HepG2 (cell line): ENCODE results near the gene CD248. TPM values are rescaled to one million over a fixed set of nuclear protein-coding genes. Genes with fewer than 3 reads are reported as not detected.

Experiments
- ATAC-seq: fragments of 200-7000 bp; cut with Tn5 transposase; 3 replicates; pipeline ENCODE4 v1.9.1; 2020; ENCODE audit warnings: mild to moderate bottlenecking, moderate library complexity
- BruUV-seq: library from RNA; stranded (reverse); fragments of 400-500 nt; replicated peaks from 2 replicates; lab custom pipeline; 2021; lab: Mats Ljungman, UMichigan
- CTCF ChIA-PET: fragments of 300-600 bp; formaldehyde crosslinking; extraction: SDS; loops from one replicate; lab custom pipeline; 2021; ENCODE audit warnings: low total read pairs, inconsistent platforms, low intra/inter-chr PET ratio; lab: Yijun Ruan, JAX
- POLR2A ChIA-PET: fragments of 350-600 bp; sonication (Branson Sonifier 250); formaldehyde crosslinking; loops from one replicate; lab custom pipeline; 2020; ENCODE audit warnings: antibody characterized with exemption, inconsistent platforms; lab: Yijun Ruan, JAX
- DNase-seq: peaks from one replicate; pipeline ENCODE4 v3.0.0-alpha.2; 2015; ENCODE audit warnings: low spot score
- FAIRE-seq: peaks from 3 replicates; lab custom pipeline; 2011; peaks lifted over from hg19 to GRCh38; lab: Jason Lieb, UNC
- H2AFZ ChIP-seq: one replicate; pipeline ENCODE4 v1.6.1; 2011; ENCODE audit warnings: low read length, inconsistent platforms
- H3K27ac ChIP-seq: fragments of 300-600 bp; 3 replicates; pipeline ENCODE4 v1.8.0; 2011; ENCODE audit warnings: mixed run types, mild to moderate bottlenecking, mixed read lengths, low read length, inconsistent platforms; ENCODE audit not compliant: insufficient read depth; ENCODE audit errors: extremely low read length
- H3K27me3 ChIP-seq, 2 experiments: fragments of 200-600 bp in 1 of 2; 2 replicates in 1 of 2; 3 replicates in 1 of 2; pipeline versions ENCODE4 v1.6.0 to v1.8.0; 2011; ENCODE audit warnings: low read length in 2 of 2, mild to moderate bottlenecking in 2 of 2, moderate library complexity in 2 of 2, inconsistent platforms in 1 of 2; ENCODE audit not compliant: insufficient read depth in 2 of 2, control insufficient read depth in 1 of 2
- H3K36me3 ChIP-seq, 2 experiments: fragments of 200-600 bp in 1 of 2; replicated peaks in 1 of 2; 2 replicates in 1 of 2; 3 replicates in 1 of 2; pipeline versions ENCODE4 v1.5.1 to v1.8.0; 2011; ENCODE audit warnings: low read length in 2 of 2, inconsistent platforms in 1 of 2; ENCODE audit not compliant: insufficient read depth in 2 of 2, control insufficient read depth in 1 of 2
- H3K4me1 ChIP-seq: 2 replicates; pipeline ENCODE4 v1.5.1; 2012; ENCODE audit warnings: low read length, inconsistent platforms; ENCODE audit not compliant: insufficient read depth
- H3K4me2 ChIP-seq: 2 replicates; pipeline ENCODE4 v1.6.0; 2011; ENCODE audit warnings: low read depth, low read length, inconsistent platforms
- H3K4me3 ChIP-seq, 3 experiments: fragments of 200-600 bp in 1 of 3; sonication (generic), shearing (Covaris generic) in 1 of 3; replicated peaks in 1 of 3; 2 replicates each; pipeline ENCODE4 v1.5.1; 2011 to 2016; ENCODE audit warnings: low read length in 3 of 3, inconsistent platforms in 2 of 3, low read depth in 2 of 3, mild to moderate bottlenecking in 2 of 3, control low read depth in 1 of 3, mixed read lengths in 1 of 3; ENCODE audit not compliant: insufficient read depth in 1 of 3
- H3K79me2 ChIP-seq: one replicate; pipeline ENCODE4 v1.6.1; 2011; ENCODE audit warnings: low read length, inconsistent platforms; ENCODE audit not compliant: insufficient read depth
- H3K9ac ChIP-seq: 2 replicates; pipeline ENCODE4 v1.6.0; 2011; ENCODE audit warnings: mild to moderate bottlenecking, low read depth, low read length, inconsistent platforms; ENCODE audit not compliant: insufficient read depth
- H3K9me3 ChIP-seq: 2 replicates; pipeline ENCODE4 v1.5.1; 2012; ENCODE audit warnings: mild to moderate bottlenecking, low read length
- H4K20me1 ChIP-seq: 2 replicates; pipeline ENCODE4 v1.6.0; 2011; ENCODE audit warnings: inconsistent platforms, mild to moderate bottlenecking, low read length, moderate library complexity; ENCODE audit not compliant: insufficient read depth
- ATF7-NPFF ChIP-seq: sonication (generic); formaldehyde crosslinking; IDR thresholded peaks from 2 replicates; pipeline ENCODE4 v1.8.1; 2023; ENCODE audit warnings: mild to moderate bottlenecking, low read depth, missing genetic modification reagents, moderate library complexity
- ISL2 ChIP-seq: sonication (generic); formaldehyde crosslinking; IDR thresholded peaks from 2 replicates; pipeline ENCODE4 v1.5.0; 2020; ENCODE audit warnings: missing genetic modification reagents
- NPAS2 ChIP-seq: sonication (generic); formaldehyde crosslinking; IDR thresholded peaks from 2 replicates; pipeline ENCODE4 v1.8.0; 2022; ENCODE audit warnings: mild to moderate bottlenecking, missing genetic modification reagents, borderline replicate concordance
- POLR2A ChIP-seq, 2 experiments: IDR thresholded peaks; 2 replicates each; pipeline ENCODE4 v1.6.1; 2011; ENCODE audit warnings: low read depth in 2 of 2, low read length in 2 of 2, mild to moderate bottlenecking in 1 of 2, moderate library complexity in 1 of 2; ENCODE audit not compliant: insufficient read depth in 1 of 2
- RARG ChIP-seq: sonication (generic); formaldehyde crosslinking; IDR thresholded peaks from 2 replicates; pipeline ENCODE4 v1.4.0; 2020; ENCODE audit warnings: low read depth, mild to moderate bottlenecking, missing genetic modification reagents
- RFX3 ChIP-seq: IDR thresholded peaks from 2 replicates; pipeline ENCODE4 v1.6.1; 2016; ENCODE audit warnings: missing biosample characterization, missing genetic modification reagents
- TBX3 ChIP-seq: fragments of 450-650 bp; IDR thresholded peaks from 2 replicates; pipeline ENCODE4 v1.6.1; 2017; ENCODE audit warnings: antibody characterized with exemption, mild to moderate bottlenecking, inconsistent platforms, borderline replicate concordance
- TP53 ChIP-seq: sonication (generic); formaldehyde crosslinking; conservative IDR thresholded peaks from 2 replicates; pipeline ENCODE4 v1.4.0; 2020; ENCODE audit warnings: missing genetic modification reagents
- ZFP36L2 ChIP-seq: sonication (generic); formaldehyde crosslinking; IDR thresholded peaks from 2 replicates; pipeline ENCODE4 v1.4.0; 2020; ENCODE audit warnings: missing genetic modification reagents
- ZMYM4 ChIP-seq: sonication (generic); formaldehyde crosslinking; IDR thresholded peaks from 2 replicates; pipeline ENCODE4 v1.8.1; 2023; ENCODE audit warnings: mild to moderate bottlenecking, missing genetic modification reagents
- ZNF101 ChIP-seq: sonication (generic); formaldehyde crosslinking; IDR thresholded peaks from 2 replicates; pipeline ENCODE4 v1.4.0; 2020; ENCODE audit warnings: mild to moderate bottlenecking, low read depth, missing genetic modification reagents, borderline replicate concordance
- ZNF136 ChIP-seq: sonication (generic); formaldehyde crosslinking; IDR thresholded peaks from 2 replicates; pipeline ENCODE4 v1.8.1; 2022; ENCODE audit warnings: low read depth, mild to moderate bottlenecking, moderate library complexity, missing genetic modification reagents
- ZNF205 ChIP-seq: IDR thresholded peaks from 2 replicates; pipeline ENCODE4 v1.6.1; 2018; ENCODE audit warnings: missing biosample characterization, missing genetic modification reagents
- ZNF562 ChIP-seq: sonication (generic); formaldehyde crosslinking; IDR thresholded peaks from 2 replicates; pipeline ENCODE4 v1.8.0; 2022; ENCODE audit warnings: missing genetic modification reagents, borderline replicate concordance
- ZNF841 ChIP-seq: sonication (generic); formaldehyde crosslinking; IDR thresholded peaks from 2 replicates; pipeline ENCODE4 v1.8.1; 2023; ENCODE audit warnings: missing genetic modification reagents, borderline replicate concordance
- WGBS: methylation state at CpG from one replicate; pipeline ENCODE4 v1.1.6; 2017; ENCODE audit warnings: low lambda C conversion rate; 5-methylcytosine and 5-hydroxymethylcytosine counted together
- in situ Hi-C: cut with HindIII; loops from 2 replicates; pipeline ENCODE4 v1.10.0; 2017; ENCODE audit warnings: low pct_unique_long_range_greater_than_20kb; ENCODE audit not compliant: extremely low pct_ligation_motif_present
- intact Hi-C: fragments of 100-400 bp; cut with micrococcal nuclease; formaldehyde crosslinking; loops from one replicate; pipeline ENCODE4 v1.10.0; 2022; ENCODE audit not compliant: unreplicated experiment
- polyA plus RNA-seq, 8 experiments: library from polyadenylated mRNA; depleted of rRNA in 3 of 8; stranded (reverse) in 7 of 8; unstranded in 1 of 8; fragments of >200 nt; fragmentation: Illumina TruSeq in 4 of 8; extraction: Trizol in 4 of 8; gene quantifications; 2 replicates each; pipeline versions ENCODE4 v1.2.1 to v1.2.3, GENCODE V29; 2011 to 2016; ENCODE audit warnings: low read depth in 4 of 8, missing spikeins in 1 of 8, mixed read lengths in 1 of 8; ENCODE audit not compliant: insufficient read depth in 1 of 8
- total RNA-seq, 5 experiments: library from RNA; depleted of rRNA; stranded (reverse); fragments of >200 nt; fragmentation: Illumina TruSeq; extraction: Trizol; gene quantifications; 2 replicates each; pipeline ENCODE4 v1.2.3, GENCODE V29; 2016; ENCODE audit warnings: low read depth in 1 of 5
- TF ChIP-seq, protein P1 (sequence below): sonication (generic); formaldehyde crosslinking; IDR thresholded peaks from 2 replicates; pipeline ENCODE4 v1.4.0; 2020; ENCODE audit warnings: missing genetic modification reagents, borderline replicate concordance
- TF ChIP-seq, protein P2 (sequence below): sonication (generic); formaldehyde crosslinking; IDR thresholded peaks from 2 replicates; pipeline ENCODE4 v1.4.0; 2020; ENCODE audit warnings: missing genetic modification reagents, mild to moderate bottlenecking, borderline replicate concordance
- TF ChIP-seq, protein P3 (sequence below): sonication (generic); formaldehyde crosslinking; IDR thresholded peaks from 2 replicates; pipeline ENCODE4 v1.8.0; 2022; ENCODE audit warnings: low read depth, missing genetic modification reagents

The CD248 gene
- total and polyA plus RNA-seq, 2 of the 13 experiments (the other 11 are each of a cell fraction or from before 2014, with no cell fraction given), result 0.25 to 0.35 TPM

DNA sequence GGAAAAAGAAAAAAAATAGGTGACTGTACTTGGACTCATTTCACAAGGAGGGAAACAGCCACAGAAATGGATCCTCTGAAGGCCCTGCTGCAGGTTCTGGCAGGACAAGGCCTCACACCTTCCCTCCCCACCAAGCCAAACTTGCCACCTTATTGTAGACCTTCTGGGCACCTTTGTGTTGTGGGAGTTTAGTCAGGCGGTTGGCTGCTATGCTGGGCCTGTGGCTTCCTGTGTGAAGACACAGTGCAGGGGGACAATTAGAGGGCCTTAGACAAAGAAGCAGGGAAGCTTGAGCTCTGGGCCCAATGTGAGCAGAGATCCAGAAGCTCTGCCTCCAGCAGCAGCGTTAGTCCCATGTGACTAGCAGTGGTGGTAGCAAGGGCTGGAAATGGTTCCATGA is 44.2 kb downstream of the CD248 start (continued):
- TF ChIP-seq ZNF562 (CRISPR knock-in tag) (no peak), NPAS2 (CRISPR knock-in tag) (no peak), POLR2A (IDR thresholded peaks at IDR 0.05; ENCODE audit: insufficient read depth in 1 of 2, low read depth in 2 of 2, low read length in 2 of 2) (no peak), ZNF205 (no peak), ZNF136 (CRISPR knock-in tag) (no peak)

DNA sequence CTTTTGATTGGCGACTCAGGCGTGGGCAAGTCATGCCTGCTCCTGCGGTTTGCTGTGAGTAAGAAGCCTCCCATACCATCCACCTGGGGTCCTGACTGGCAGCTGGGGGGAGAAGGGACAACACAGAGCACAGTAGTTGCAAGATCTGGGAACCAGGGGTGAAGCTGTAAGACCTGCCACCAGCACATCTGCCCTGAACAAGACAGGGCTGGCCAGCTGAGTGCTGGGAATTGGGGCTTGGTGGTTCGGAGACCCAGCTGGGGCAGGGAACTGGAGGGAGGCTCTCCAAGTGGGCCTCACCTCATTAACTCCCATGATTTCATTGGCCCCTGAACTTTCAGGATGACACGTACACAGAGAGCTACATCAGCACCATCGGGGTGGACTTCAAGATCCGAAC is 45.0 kb downstream of the CD248 start:
- DNase-seq, result no peak
- Histone ChIP-seq H2AFZ (no peak overlapping the region), H3K27ac (no peak overlapping the region), H3K27me3 (no peaks in the 10 kb centered on the region; a peak in 1 of 5 replicates), H3K79me2 (peaks cover 24% of the 10 kb centered on the region), H3K4me3 (no peak overlapping the region), H4K20me1 (peaks cover 8% of the 10 kb centered on the region), H3K4me1 (peaks cover 13% of the 10 kb centered on the region), H3K36me3 (peaks cover 25 to 38% of the 10 kb centered on the region in 2 experiments), H3K9me3 (no peaks in the 10 kb centered on the region), H3K4me2 (no peak overlapping the region), H3K9ac (no peak overlapping the region)
- ATAC-seq, result no peak
- BruUV-seq, result no TSS peak
- POLR2A ChIA-PET, result interaction anchor here (1.7 kb wide), 1 partner anchor 17 kb away, joined by 3 read pairs; the partner anchor contains the start of gene YIF1A
- WGBS, result 92% methylated on average over 6 of the region's 7 CpGs
- in situ Hi-C loops (no loop called here), intact Hi-C loops (no loop called here)
- FAIRE-seq, result no peak
- CTCF ChIA-PET, result no interaction called here
- no peak for TF ChIP-seq ZNF101 (CRISPR knock-in tag)
- TF ChIP-seq RFX3, result no peak
- TF ChIP-seq TBX3, result no peak
- no peak for TF ChIP-seq ATF7-NPFF (CRISPR knock-in tag)
- no peak for TF ChIP-seq ZMYM4 (CRISPR knock-in tag)
- TF ChIP-seq, protein P1, sequence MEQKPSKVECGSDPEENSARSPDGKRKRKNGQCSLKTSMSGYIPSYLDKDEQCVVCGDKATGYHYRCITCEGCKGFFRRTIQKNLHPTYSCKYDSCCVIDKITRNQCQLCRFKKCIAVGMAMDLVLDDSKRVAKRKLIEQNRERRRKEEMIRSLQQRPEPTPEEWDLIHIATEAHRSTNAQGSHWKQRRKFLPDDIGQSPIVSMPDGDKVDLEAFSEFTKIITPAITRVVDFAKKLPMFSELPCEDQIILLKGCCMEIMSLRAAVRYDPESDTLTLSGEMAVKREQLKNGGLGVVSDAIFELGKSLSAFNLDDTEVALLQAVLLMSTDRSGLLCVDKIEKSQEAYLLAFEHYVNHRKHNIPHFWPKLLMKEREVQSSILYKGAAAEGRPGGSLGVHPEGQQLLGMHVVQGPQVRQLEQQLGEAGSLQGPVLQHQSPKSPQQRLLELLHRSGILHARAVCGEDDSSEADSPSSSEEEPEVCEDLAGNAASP (CRISPR knock-in tag), result no peak
- TF ChIP-seq, protein P2, sequence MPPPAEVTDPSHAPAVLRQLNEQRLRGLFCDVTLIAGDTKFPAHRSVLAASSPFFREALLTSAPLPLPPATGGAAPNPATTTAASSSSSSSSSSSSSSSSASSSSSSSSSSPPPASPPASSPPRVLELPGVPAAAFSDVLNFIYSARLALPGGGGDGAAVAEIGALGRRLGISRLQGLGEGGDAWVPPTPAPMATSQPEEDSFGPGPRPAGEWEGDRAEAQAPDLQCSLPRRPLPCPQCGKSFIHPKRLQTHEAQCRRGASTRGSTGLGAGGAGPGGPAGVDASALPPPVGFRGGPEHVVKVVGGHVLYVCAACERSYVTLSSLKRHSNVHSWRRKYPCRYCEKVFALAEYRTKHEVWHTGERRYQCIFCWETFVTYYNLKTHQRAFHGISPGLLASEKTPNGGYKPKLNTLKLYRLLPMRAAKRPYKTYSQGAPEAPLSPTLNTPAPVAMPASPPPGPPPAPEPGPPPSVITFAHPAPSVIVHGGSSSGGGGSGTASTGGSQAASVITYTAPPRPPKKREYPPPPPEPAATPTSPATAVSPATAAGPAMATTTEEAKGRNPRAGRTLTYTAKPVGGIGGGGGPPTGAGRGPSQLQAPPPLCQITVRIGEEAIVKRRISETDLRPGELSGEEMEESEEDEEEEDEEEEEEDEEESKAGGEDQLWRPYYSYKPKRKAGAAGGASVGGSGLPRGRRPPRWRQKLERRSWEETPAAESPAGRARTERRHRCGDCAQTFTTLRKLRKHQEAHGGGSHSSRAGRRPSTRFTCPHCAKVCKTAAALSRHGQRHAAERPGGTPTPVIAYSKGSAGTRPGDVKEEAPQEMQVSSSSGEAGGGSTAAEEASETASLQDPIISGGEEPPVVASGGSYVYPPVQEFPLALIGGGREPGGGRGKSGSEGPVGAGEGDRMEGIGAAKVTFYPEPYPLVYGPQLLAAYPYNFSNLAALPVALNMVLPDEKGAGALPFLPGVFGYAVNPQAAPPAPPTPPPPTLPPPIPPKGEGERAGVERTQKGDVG (CRISPR knock-in tag), result no peak
- TF ChIP-seq RARG, result no peak
- TF ChIP-seq, protein P3, sequence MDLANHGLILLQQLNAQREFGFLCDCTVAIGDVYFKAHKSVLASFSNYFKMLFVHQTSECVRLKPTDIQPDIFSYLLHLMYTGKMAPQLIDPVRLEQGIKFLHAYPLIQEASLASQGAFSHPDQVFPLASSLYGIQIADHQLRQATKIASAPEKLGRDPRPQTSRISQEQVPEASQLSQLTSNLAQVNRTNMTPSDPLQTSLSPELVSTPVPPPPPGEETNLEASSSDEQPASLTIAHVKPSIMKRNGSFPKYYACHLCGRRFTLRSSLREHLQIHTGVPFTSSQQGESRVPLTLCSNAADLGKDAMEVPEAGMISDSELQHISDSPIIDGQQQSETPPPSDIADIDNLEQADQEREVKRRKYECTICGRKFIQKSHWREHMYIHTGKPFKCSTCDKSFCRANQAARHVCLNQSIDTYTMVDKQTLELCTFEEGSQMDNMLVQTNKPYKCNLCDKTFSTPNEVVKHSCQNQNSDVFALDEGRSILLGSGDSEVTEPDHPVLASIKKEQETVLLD (CRISPR knock-in tag), result no peak
- TF ChIP-seq ZFP36L2 (CRISPR knock-in tag), result no peak
- TF ChIP-seq ZNF841 (CRISPR knock-in tag), result no peak
- TF ChIP-seq TP53 (CRISPR knock-in tag), result no peak
- TF ChIP-seq ISL2 (CRISPR knock-in tag), result no peak
